ENCODE data around the gene IL18.
"Not testable (repeated sequence)": the region's sequence is repeated elsewhere in the genome, so short reads cannot be mapped to it uniquely, and the experiment has no call there.

The IL18 gene

DNA sequence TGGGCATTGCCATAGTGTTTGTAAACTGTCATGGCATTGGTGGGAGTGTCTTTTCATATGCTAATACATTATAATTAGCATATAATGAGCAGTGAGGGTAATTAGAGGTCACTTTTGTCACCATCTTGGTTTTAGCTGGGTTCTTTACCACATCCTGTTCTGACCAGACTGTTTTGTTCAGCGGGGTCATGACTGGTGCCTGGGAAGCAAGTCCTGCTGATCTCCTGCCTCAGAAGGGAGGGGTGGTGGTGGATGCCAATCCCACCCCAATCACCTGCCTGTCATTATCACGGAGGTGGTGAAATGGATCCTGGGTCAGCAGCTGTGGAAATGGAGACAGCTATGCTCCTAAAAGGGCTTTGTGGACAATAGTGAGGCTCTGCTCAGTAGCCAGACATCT, 31.2 kb downstream of the IL18 start:
- DNase-seq: no peak
- in situ Hi-C loops (cut with HindIII; ENCODE audit: low pct_ligation_motif_present, low pct_unique_long_range_greater_than_20kb, low sequenced_read_pairs): no loop called here

DNA sequence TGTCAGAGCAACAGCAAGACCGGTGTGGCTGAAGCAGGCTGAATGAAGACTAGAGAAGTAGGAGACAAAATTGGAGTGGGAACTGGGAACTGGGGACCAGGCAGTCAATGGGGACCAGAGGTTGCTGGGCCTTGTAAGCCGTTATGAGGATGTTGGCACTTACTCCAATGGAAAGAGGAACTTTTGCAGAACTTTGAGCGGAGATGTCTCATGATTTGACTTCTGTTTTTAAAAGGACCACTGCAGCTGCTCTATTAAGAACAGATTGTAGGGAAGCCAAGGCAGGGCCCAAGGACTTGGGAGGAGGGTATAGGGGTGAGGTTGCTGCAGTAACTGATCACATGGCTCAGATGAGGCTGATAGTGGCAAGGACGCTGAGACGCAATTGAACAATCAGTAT, 34.2 kb downstream of the IL18 start:
- in situ Hi-C loops (cut with HindIII; ENCODE audit: low pct_ligation_motif_present, low pct_unique_long_range_greater_than_20kb, low sequenced_read_pairs): no loop called here
- DNase-seq: no peak

DNA sequence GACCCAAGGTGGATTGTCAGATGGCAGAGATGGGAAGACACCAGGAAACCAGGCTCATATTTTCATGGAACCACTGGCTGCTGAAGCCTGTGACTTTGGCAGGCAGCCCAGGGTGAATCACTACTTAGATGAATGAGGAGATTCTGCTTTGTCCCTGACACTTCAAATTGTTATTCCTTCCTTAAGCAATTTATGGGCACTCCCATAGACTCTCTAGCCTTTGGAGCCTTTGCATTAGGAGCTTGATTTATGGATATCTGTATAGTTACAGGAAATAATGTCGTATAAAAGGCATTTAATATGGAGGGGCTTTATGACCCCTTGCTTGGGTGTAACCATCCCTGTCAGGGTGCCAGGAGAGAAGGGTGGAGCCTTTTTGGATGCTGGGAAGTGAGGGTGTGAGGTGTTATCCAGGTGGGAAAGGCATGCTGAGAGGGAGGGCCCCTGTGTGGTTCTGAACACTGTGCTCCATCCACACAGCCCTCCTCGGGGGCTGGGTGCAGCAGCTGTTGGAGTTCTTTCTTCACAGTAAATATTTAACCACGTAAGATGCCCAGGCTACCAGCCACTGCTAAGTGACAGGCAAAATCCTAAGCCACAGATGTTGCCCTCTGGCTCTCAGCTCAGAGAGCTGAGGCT, 35.3 kb downstream of the IL18 start:
- in situ Hi-C loops (cut with HindIII; ENCODE audit: low pct_ligation_motif_present, low pct_unique_long_range_greater_than_20kb, low sequenced_read_pairs): no loop called here
- DNase-seq: peak; percentile 79

DNA sequence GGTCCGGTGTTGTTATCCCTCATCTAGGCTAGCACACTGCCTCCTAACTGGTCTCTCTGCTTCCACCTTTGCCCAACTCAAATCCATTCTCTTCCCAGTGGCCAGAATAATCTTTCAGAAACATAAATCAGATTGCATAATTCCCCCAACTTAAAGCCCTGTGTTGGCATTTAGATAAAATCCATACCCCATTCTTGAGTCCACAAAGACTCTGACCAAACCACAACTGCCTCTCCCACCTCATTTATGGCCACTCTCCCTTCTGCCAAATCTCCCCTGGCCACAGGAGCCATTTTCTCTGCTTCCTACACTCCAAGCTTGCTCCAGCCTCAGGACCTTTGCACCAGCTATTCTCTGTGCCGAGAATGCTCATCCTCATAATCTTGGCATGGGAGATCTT, 36.8 kb downstream of the IL18 start:
- in situ Hi-C loops (cut with HindIII; ENCODE audit: low pct_ligation_motif_present, low pct_unique_long_range_greater_than_20kb, low sequenced_read_pairs): no loop called here

DNA sequence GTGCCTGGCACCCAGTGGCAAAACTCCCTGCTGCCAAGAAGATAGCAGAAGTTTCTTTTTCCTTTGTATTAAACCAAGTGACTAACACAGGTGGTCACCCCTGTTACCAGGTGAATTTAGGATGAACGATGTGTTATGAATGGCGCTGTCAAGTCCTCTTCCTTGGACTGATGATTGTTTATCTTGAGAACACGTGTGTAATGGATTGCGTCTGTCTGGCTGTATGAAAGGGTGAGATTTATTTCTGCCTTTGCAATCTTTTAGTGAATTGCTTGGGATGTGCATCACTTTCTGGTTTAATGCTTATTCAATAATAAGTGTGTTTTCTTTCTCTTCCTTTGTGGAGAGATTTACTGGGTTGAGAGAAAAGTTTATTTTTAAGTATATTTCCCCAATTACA, 40.8 kb downstream of the IL18 start:
- in situ Hi-C loops (cut with HindIII; ENCODE audit: low pct_ligation_motif_present, low pct_unique_long_range_greater_than_20kb, low sequenced_read_pairs): no loop called here
- DNase-seq: no peak

More for the DNA sequence above, 36.8 kb downstream of the IL18 start:
- DNase-seq: no peak

DNA sequence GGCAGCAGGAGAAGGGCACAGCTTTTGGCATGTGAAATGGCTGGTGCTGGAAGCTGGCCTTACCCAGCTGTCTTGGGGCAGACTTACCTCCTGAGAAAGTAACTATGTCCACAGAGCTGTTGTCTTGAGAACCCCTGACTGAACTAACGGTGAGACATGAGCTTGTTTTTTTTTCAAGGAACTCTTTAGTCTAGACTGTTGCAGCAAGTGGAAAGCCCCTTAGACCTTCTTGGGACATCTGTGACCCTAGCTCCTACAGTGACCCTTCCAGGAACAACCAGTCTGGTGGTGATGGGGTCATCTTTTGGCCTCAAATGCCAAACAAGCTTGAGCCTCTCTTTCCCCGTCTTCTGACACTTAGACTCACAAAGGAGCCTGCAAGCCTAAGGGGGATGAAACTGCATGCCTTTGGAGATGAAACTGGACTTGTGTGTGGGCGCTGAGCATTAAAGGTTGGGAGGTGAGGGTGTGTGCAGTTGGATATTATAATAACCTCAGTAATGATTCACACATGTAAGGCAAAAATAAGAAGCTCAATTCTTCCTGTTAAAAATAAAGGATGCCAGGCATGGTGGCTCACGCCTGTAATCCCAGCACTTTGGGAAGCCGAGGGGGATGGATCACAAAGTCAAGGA, 41.8 kb downstream of the IL18 start:
- no peak for DNase-seq
- in situ Hi-C loops (cut with HindIII; ENCODE audit: low pct_ligation_motif_present, low pct_unique_long_range_greater_than_20kb, low sequenced_read_pairs): no loop called here

DNA sequence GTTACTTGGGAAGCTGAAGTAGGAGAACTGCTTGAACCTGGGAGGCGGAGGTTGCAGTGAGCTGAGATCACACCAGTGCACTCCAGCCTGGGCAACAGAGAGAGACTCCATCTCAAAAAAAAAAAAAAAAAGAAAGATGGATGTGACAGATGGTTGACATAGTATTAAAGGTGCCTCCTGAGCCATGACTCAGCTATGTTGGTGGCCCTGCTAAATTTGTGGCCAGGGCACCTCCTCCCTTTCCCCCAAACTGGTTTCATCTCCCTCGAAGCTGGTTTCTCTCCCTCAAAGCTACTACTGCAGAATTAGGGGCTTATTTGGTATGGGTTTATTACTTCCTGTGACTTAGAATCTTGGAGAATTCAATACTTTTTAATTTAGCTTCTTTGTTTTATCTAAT, 45.7 kb downstream of the IL18 start:
- DNase-seq: no peak
- in situ Hi-C loops (cut with HindIII; ENCODE audit: low pct_ligation_motif_present, low pct_unique_long_range_greater_than_20kb, low sequenced_read_pairs): no loop called here

DNA sequence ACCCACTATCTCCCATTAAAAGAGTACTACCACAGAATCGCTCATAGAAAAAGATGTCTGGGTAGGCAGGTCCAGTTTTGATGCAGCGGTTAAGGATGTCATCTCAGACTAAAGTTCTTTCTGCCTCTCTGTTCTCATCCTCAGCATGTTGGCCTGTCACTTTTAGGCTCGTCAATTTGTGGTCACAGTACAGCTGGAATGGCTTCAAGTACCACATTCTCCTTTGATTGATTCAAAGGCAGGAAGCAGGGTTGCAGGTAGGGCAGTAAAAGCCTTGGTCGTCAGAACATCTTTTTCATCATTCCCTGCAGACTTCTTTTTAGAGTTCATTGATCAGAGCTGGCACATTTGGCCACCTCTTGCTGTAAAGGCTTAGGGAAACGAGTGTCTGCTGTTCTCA, 48.5 kb downstream of the IL18 start:
- no peak for DNase-seq
- in situ Hi-C loops (cut with HindIII; ENCODE audit: low pct_ligation_motif_present, low pct_unique_long_range_greater_than_20kb, low sequenced_read_pairs): no loop called here

DNA sequence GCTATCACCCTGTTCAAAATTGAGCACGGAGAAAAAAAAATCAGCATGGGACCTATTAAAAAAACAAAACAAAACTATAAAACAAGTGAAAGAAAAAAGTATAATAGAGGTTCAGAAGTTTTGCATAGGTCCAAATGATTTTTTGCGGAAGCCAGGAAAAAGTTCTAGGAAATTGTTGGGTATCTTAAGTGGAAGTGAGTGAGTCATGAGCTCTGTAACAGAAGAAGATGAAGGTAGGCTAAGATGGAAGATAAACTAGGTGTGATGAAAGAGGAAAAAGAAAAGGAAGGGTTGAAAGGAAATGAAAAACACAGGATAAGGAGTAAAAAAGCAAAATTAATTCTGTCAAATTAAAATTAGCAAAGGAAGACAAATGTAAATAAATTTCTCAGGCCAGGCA, 49.4 kb downstream of the IL18 start:
- no peak for DNase-seq
- in situ Hi-C loops (cut with HindIII; ENCODE audit: low pct_ligation_motif_present, low pct_unique_long_range_greater_than_20kb, low sequenced_read_pairs): no loop called here

DNA sequence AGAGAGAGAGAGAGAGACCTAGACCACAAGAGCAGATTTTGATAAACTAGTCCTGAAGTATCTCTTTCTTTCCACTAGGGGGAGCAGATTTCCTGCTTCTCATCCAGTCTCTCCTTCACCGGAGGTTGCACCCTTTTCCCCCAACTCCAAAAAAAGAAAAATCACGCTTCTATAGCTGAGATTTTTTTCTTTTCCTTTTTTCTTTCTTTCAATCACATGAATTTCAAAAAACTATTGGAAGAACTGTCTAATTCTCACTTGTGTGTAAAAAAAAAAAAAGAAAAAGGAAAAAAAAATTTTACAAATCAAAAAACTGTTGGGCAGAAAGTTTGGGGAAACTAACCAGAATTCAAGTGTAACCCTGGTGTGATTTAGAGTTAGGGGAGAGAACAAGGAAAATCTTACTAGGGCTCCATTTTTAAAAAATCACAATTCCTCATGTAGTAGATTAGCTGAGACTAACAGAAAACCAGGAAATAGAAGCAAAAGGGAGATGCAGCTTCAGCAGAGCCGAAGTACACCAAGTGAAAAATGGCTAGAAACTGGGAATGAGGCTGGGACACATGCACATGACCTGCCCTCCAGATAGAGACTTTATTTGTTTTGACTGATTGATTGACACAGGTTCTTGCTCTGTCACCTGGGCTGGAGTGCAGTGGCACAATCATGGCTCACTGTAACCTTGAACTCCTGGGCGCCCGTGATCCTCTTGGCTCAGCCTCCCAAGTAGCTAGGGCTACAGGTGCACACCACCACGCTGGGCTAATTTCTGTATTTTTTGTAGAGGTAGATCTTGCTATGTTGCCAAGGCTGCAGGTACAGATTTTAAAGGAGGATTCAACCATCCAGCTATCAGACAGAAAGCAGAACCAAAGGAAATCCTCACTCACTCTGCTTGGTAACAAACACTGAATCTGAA, 50.1 kb downstream of the IL18 start:
- DNase-seq: peak; percentile 72
- in situ Hi-C loops (cut with HindIII; ENCODE audit: low pct_ligation_motif_present, low pct_unique_long_range_greater_than_20kb, low sequenced_read_pairs): no loop called here

DNA sequence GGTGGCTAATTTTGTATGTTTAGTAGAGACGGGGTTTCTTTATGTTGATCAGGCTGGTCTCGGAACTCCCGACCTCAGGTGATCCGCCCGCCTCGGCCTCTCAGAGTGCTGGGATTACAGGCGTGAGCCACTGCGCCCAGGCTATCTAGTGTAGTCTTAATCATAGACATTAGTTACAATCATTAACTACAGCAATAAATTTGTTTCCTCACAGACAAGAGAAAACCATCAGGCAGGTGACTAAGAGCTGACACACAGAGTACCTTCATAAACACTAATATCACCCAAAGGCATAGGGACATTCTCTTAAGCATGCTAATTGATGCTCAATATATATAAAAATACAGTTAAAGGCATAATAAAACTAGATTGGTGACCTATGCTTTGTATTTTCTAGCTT, 57.8 kb downstream of the IL18 start:
- no peak for DNase-seq
- in situ Hi-C loops (cut with HindIII; ENCODE audit: low pct_ligation_motif_present, low pct_unique_long_range_greater_than_20kb, low sequenced_read_pairs): no loop called here

DNA sequence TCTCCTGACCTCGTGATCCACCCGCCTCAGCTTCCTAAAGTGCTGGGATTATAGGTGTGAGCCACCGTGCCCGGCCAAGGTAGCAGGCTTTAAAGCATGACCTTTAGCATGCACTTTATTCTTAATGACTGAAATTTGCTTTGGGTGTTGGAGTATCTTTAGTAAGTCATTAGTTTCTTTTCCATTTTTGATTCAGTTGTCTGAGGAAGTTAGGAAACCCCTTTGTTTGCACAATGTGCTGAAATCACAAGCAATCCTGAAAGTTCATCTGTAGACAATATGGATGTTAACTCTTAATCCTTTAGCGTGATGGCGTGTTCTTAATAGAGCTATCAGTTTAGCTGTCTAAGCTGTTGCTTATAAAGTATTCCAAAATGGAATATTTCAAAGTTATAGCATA, 60.4 kb downstream of the IL18 start:
- in situ Hi-C loops (cut with HindIII; ENCODE audit: low pct_ligation_motif_present, low pct_unique_long_range_greater_than_20kb, low sequenced_read_pairs): no loop called here

DNA sequence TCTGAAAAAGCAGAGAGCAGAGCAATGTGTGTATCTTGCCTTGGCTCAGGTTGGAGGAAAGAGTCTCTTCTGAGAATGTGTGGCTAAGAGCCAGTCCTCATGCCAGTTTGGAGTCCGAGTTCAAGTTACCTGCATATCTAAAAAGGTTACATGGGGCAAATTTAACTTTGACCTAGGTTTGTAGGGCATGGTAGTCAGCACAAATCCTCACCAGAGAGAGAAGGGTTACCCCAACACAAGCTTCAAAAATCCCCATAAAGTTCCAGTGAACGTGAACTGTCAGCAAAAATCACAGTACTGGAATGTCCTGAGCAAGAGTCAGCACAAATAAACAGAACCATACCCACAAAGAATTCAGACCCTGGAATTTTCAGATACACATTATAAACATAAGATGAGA, 63.4 kb downstream of the IL18 start:
- DNase-seq: no peak
- in situ Hi-C loops (cut with HindIII; ENCODE audit: low pct_ligation_motif_present, low pct_unique_long_range_greater_than_20kb, low sequenced_read_pairs): no loop called here

More for the DNA sequence above, 60.4 kb downstream of the IL18 start:
- no peak for DNase-seq

DNA sequence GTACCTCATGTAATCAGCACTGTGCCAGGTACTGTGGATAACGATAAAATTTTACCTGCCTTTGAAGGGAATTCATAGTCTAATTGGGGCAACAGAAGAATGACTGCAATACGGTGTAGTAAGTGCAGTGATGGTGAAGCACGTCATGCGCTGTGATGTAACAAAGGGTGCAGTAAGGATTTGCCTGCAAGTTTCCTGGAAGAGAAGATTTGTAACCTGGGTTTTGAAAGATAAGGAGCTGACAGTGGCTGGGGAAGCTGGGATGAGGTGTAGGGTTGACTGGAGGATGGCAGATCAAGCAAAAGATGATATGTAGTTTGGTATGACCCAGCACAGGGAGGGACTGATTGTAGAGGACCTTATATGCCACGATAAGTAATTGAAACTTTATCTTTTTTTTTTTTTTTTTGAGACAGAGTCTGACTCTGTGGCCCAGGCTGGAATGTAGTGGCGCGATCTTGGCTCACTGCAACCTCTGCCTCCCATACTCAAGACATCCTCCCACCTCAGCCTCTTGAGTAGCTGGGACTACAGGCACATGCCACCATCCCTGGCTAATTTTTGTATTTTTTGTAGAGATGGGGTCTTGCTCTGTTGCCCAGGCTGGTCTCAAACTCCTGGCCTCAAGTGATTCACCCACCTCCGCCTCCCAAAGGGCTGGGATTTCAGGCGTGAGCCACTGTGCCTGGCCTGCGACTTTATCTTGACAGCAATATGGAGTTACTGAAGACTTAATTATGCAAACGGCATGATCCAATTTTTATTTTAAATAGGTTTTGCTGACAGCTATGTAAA, 66.0 kb downstream of the IL18 start:
- in situ Hi-C loops (cut with HindIII; ENCODE audit: low pct_ligation_motif_present, low pct_unique_long_range_greater_than_20kb, low sequenced_read_pairs): no loop called here

DNA sequence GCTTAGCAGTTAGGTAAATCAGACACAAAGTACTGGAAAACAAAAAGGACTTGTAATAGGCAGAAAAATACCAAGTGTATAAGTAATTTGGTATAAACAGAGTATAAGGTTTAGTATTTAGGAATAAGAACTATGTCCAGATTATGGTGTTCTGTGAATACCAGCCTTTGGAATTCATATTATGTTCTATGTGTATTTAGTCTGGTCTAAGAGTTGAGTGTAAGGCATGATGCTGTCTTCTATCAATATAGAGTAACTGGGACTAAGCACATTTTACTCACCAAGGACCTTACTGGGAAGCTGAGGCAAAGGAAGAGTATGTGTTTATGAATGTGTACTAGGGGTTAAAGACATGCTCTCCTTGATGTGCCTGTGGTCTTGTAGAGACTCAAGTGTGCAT, 67.7 kb downstream of the IL18 start:
- no peak for DNase-seq
- in situ Hi-C loops (cut with HindIII; ENCODE audit: low pct_ligation_motif_present, low pct_unique_long_range_greater_than_20kb, low sequenced_read_pairs): no loop called here

More for the DNA sequence above, 66.0 kb downstream of the IL18 start:
- no peak for DNase-seq

DNA sequence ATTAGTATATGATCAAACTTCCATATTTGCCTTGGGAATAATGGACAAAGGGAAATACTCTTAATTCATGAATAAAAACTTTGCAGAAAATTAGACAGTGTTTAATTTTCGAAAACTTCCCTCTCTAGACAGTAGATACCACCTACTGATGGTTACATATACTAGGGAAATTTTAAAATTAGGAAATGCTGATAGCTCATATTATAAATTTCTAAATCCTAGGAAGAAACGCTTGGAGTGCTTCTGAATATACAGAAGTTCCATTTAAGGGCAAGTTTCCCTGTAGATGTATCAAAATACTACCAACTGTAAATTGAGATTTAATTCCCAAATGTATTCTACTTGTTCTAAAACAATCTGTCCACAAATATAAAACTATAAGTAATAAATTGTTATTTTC, 68.6 kb downstream of the IL18 start:
- in situ Hi-C loops (cut with HindIII; ENCODE audit: low pct_ligation_motif_present, low pct_unique_long_range_greater_than_20kb, low sequenced_read_pairs): not testable (repeated sequence)

More for the DNA sequence above, 68.6 kb downstream of the IL18 start:
- DNase-seq: not testable (repeated sequence)
